GM20000 (cell line): ENCODE data around the gene CARD10.

Experiments used
- DNase-seq: peaks from one replicate; pipeline ENCODE4 v3.0.0; 2012; ENCODE audit warnings: low spot score
- CTCF ChIP-seq: IDR thresholded peaks from 2 replicates; pipeline ENCODE4 v1.5.1; 2012; ENCODE audit warnings: mild to moderate bottlenecking, control low read depth; ENCODE audit errors: extremely low read depth, missing control alignments

CARD10 gene

GRCh38 chr22:37491559-37492427 is 27.4 kb downstream of the CARD10 start:
- no peak for TF ChIP-seq CTCF
- no peak for DNase-seq

GRCh38 chr22:37491106-37491505 is 28.1 kb downstream of the CARD10 start:
- DNase-seq = no peak

GRCh38 chr22:37489983-37490382 is 29.2 kb downstream of the CARD10 start:
- no peak for DNase-seq
- TF ChIP-seq CTCF = no peak

More at GRCh38 chr22:37491106-37491505, 28.1 kb downstream of the CARD10 start:
- no peak for TF ChIP-seq CTCF

GRCh38 chr22:37488337-37489135 is 30.7 kb downstream of the CARD10 start:
- TF ChIP-seq CTCF = no peak
- no peak for DNase-seq

GRCh38 chr22:37487571-37487970 is 31.6 kb downstream of the CARD10 start:
- no peak for TF ChIP-seq CTCF

GRCh38 chr22:37487129-37487528 is 32.1 kb downstream of the CARD10 start:
- no peak for TF ChIP-seq CTCF
- DNase-seq = no peak

More at GRCh38 chr22:37487571-37487970, 31.6 kb downstream of the CARD10 start:
- DNase-seq = no peak
